Peyer's patch (tissue), 4 donors: ENCODE measurements around the gene CCDC88A. TPM values are rescaled to one million over a fixed set of nuclear protein-coding genes. Genes with fewer than 3 reads are reported as not detected.

Source experiments
- DNase-seq, 3 donors: peaks; one replicate each; pipeline ENCODE4 v3.0.0-alpha.2; 2017 to 2019
- H3K27ac ChIP-seq, 4 donors: fragments of 200-600 bp; sonication (generic); one replicate each; pipeline ENCODE4 v1.5.1; 2016 to 2019
- H3K27me3 ChIP-seq, 2 donors: fragments of 200-600 bp; sonication (generic); one replicate each; pipeline ENCODE4 v1.5.1; 2019
- H3K36me3 ChIP-seq, 3 donors: fragments of 200-600 bp; sonication (generic); one replicate each; pipeline ENCODE4 v1.5.1; 2016 to 2019
- H3K4me1 ChIP-seq, 4 donors: fragments of 200-600 bp; sonication (generic); one replicate each; pipeline ENCODE4 v1.5.1; 2016 to 2019
- H3K4me3 ChIP-seq, 4 donors: fragments of 200-600 bp; sonication (generic); 1 replicate in 3 of 4; 2 replicates in 1 of 4; pipeline ENCODE4 v1.5.1; 2016 to 2019; ENCODE audit warnings: mild to moderate bottlenecking in 1 of 4
- H3K9me3 ChIP-seq, 4 donors: fragments of 200-600 bp; sonication (generic); one replicate each; pipeline ENCODE4 v1.5.1; 2016 to 2019; ENCODE audit warnings: mild to moderate bottlenecking in 1 of 4
- POLR2A ChIP-seq, 2 donors: fragments of 450-650 bp; IDR thresholded peaks; one replicate each; pipeline ENCODE4 v1.5.1; 2017; ENCODE audit warnings: antibody characterized with exemption in 2 of 2, mild to moderate bottlenecking in 2 of 2, moderate library complexity in 2 of 2
- total RNA-seq, 4 donors: library from RNA; depleted of rRNA; stranded (reverse); fragments of >200 nt; gene quantifications; one replicate each; pipeline ENCODE4 v1.1.0, GENCODE V29; 2016
- TF ChIP-seq, protein P1 (sequence below), 6 experiments: fragments of 450-650 bp in 4 of 6; fragments of 200-600 bp in 2 of 6; sonication (generic) in 1 of 6; IDR thresholded peaks; one replicate each; pipeline ENCODE4 v1.5.1; 2017 to 2019; ENCODE audit warnings: antibody characterized with exemption in 6 of 6, mild to moderate bottlenecking in 3 of 6, moderate library complexity in 1 of 6

CCDC88A gene
- total RNA-seq, 4 donors from 2014 or later = 7.7 to 95.7 (median 16.9) TPM

DNA sequence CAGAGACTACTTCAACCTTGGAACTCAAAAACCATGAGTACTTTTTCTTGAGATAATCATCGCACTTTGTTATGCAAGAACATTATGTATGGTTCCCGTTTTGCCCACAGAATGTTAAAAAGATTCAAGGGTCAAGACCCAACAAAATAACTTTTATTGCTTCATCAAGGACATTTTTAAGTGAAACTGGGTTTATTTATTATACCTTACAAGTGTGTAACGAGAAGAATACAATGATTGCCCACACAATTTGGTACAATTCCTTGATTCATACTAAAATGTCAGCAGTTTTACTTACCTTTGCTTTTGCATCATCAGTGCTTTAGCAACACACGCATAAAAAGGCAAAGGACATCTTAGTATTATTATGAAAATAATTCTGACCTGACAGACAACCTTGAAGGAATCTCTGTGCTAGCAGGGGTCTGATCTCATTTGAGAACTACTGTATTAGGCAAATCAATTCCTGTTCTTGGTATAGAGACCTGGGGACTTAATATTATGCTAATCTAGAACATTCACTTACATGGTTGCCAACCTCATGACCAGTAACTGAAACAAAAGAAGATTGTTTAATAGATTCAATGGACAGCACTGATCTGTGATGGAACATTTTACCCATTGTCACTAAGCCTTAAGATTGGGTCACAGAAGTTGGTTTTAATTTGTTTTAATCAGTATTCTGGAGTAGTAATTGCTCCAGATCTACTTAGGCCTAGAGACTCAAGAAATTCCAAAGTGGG lies 16.2 kb downstream of the CCDC88A start:
- DNase-seq = no peak
- no peaks in the 10 kb centered on the region for H3K36me3 ChIP-seq
- no peak for TF ChIP-seq POLR2A (IDR thresholded peaks at IDR 0.05)
- TF ChIP-seq, protein P1, sequence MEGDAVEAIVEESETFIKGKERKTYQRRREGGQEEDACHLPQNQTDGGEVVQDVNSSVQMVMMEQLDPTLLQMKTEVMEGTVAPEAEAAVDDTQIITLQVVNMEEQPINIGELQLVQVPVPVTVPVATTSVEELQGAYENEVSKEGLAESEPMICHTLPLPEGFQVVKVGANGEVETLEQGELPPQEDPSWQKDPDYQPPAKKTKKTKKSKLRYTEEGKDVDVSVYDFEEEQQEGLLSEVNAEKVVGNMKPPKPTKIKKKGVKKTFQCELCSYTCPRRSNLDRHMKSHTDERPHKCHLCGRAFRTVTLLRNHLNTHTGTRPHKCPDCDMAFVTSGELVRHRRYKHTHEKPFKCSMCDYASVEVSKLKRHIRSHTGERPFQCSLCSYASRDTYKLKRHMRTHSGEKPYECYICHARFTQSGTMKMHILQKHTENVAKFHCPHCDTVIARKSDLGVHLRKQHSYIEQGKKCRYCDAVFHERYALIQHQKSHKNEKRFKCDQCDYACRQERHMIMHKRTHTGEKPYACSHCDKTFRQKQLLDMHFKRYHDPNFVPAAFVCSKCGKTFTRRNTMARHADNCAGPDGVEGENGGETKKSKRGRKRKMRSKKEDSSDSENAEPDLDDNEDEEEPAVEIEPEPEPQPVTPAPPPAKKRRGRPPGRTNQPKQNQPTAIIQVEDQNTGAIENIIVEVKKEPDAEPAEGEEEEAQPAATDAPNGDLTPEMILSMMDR (IDR thresholded peaks at IDR 0.05) = no peak
- H3K27ac ChIP-seq = no peak overlapping the region
- no peaks in the 10 kb centered on the region for H3K9me3 ChIP-seq
- H3K27me3 ChIP-seq = no peaks in the 10 kb centered on the region
- H3K4me3 ChIP-seq = no peak overlapping the region
- no peaks in the 10 kb centered on the region for H3K4me1 ChIP-seq

DNA sequence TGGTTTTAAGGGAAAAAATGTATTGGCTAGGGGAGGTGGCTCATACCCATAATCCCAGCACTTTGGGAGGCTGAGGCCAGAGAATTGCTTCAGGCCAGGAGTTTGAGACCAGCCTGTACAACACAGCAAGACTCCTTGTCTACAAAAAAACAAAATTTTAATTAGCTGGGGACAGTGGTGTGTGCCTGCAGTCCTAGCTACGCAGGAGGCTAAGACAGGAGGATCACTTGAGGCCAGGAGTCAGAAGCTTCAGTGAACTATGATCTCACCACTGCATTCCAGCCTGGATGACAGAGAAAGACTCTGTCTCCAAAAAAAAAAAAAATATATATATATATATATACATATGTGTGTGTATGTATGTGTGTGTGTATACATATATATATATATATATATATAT lies 18.5 kb downstream of the CCDC88A start:
- H3K27me3 ChIP-seq = no peaks in the 10 kb centered on the region
- TF ChIP-seq, protein P1 (IDR thresholded peaks at IDR 0.05) = no peak
- no peak for TF ChIP-seq POLR2A (IDR thresholded peaks at IDR 0.05)
- no peaks in the 10 kb centered on the region for H3K36me3 ChIP-seq
- no peak overlapping the region for H3K4me3 ChIP-seq
- H3K9me3 ChIP-seq = no peaks in the 10 kb centered on the region
- no peak overlapping the region for H3K27ac ChIP-seq
- no peak for DNase-seq
- H3K4me1 ChIP-seq = no peaks in the 10 kb centered on the region

DNA sequence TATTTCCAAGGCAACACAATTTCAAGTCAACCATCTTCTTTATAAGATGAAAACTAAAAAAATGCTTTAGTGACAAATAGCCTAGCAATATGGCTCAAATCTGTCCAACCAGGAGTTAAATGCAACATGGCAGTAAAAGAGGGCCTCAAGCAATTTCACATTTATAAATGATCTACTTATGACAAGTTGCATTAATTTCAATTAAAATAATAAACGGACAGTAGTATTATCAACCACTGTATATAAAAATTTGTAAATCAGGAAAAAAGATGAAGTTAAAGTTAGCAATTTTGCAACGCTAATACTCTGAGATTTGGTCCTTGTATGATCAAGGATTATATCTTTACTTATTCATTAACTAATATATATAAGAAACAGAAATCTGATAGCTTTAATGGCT lies 19.3 kb downstream of the CCDC88A start:
- no peak overlapping the region for H3K4me3 ChIP-seq
- no peak for DNase-seq
- TF ChIP-seq, protein P1 (IDR thresholded peaks at IDR 0.05) = no peak
- no peak for TF ChIP-seq POLR2A (IDR thresholded peaks at IDR 0.05)
- H3K27ac ChIP-seq = no peak overlapping the region
- no peaks in the 10 kb centered on the region for H3K4me1 ChIP-seq
- no peaks in the 10 kb centered on the region for H3K27me3 ChIP-seq
- H3K9me3 ChIP-seq = no peaks in the 10 kb centered on the region
- H3K36me3 ChIP-seq = no peaks in the 10 kb centered on the region

DNA sequence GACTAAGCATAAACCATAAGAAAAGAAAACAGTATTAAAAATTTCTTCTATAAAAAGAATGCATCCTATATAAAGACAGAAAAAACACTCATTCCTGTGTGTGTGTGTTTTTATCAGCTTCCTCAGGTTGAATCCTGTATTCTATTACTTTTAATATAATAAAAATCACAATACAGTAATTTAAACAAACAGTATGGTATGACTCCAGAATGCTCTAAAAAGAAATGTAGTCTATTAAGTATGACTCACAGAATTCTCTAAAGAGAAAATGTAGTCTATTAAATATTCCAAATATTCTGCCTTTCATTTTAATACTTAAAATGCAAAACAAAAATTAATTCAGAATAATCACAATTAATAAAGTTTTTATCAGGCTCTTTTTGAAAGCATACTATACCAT lies 19.8 kb downstream of the CCDC88A start:
- Histone ChIP-seq H3K27ac (no peak overlapping the region), H3K4me3 (no peak overlapping the region), H3K4me1 (no peaks in the 10 kb centered on the region), H3K9me3 (no peaks in the 10 kb centered on the region), H3K27me3 (no peaks in the 10 kb centered on the region), H3K36me3 (no peaks in the 10 kb centered on the region)
- TF ChIP-seq, protein P1 (IDR thresholded peaks at IDR 0.05) = no peak
- TF ChIP-seq POLR2A (IDR thresholded peaks at IDR 0.05) = no peak
- DNase-seq = no peak

DNA sequence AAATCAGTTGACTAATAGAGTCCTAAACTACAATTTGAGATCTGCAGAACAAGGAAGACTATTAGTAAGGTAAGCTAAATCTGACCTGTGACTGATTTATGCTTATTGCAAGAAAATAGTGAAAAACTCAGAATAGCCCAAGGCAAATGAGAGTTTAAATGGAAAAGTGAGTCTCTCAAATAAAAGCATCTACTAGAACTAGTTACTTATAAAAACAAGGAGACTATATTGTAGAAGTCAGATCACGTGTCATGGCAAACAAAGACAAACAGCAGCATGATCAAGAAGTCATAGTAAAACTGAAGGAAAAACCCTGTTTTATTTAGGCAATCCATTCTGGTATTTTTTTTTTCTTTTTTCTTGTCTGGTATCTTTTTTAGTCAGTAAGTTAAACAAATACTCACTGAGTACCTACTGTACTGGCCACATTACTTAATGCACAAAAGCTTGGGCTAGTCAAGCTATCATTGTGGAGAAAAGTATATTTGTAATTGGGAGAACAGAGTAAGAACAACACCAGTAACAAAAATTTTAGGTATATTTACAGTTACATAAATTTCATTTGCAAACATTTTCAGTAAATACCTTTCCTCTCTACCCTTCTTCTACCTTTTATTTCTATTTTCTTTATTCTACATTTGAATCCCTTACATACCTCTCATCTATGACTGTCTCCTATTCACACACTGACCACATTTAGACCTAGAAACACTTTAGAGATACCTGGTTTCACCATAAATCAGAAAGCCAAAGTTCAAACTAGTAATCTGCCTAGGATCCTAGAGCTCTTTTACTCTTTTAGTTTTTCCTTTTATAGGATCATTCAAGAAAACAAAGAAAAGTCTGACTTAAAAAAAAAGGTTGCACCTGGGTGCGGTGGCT lies 23.7 kb downstream of the CCDC88A start:
- H3K9me3 ChIP-seq = peaks cover 0 to 6% (median 0%) of the 10 kb centered on the region in 4 donors
- no peak overlapping the region for H3K27ac ChIP-seq
- no peaks in the 10 kb centered on the region for H3K27me3 ChIP-seq
- H3K4me3 ChIP-seq = no peak overlapping the region
- H3K4me1 ChIP-seq = no peaks in the 10 kb centered on the region
- DNase-seq = no peak
- H3K36me3 ChIP-seq = no peaks in the 10 kb centered on the region
- no peak for TF ChIP-seq POLR2A (IDR thresholded peaks at IDR 0.05)
- TF ChIP-seq, protein P1 (IDR thresholded peaks at IDR 0.05) = no peak
